ENCODE measurements around the gene PRKAR2B. TPM values are rescaled to one million over a fixed set of nuclear protein-coding genes. Genes with fewer than 3 reads are reported as not detected.

Gene PRKAR2B
- total and polyA plus RNA-seq, 2 of the 4 experiments (the other 2 are of a cell fraction), result 3.0 to 3.1 TPM

DNA sequence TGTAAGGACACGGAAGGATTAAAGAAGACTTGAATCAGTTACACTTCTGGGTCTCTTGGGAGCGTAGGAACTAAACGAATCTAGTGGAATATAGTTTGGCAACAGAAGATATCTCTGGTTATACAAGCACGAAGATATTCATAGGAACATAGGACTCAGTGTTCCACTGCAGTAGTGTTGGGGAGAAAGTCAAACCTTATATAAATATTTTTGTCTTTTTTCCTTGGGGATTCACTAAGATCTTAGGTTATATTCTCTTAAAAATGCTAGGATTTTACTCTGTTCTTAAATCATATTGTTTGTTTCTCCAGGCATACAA, 21.4 kb downstream of the PRKAR2B start:
- no peak overlapping the region for H3K4me2 ChIP-seq (ENCODE audit: low read depth, low read length)
- no peak overlapping the region for H3K4me3 ChIP-seq (ENCODE audit: insufficient read depth, low read depth, low read length)
- no peak overlapping the region for H2BK120ac ChIP-seq (ENCODE audit: low read depth, low read length)
- POLR2A ChIA-PET (ENCODE audit: unreplicated experiment), result no interaction called here
- H4K8ac ChIP-seq (ENCODE audit: low read depth in 2 of 2, low read length in 2 of 2), result no peak overlapping the region
- no peak overlapping the region for H3K14ac ChIP-seq (replicated peaks; ENCODE audit: low read depth, low read length)
- no peak overlapping the region for H2AK9ac ChIP-seq (replicated peaks; ENCODE audit: low read depth, low read length, poor library complexity)
- intact Hi-C loops (cut with micrococcal nuclease) (no loop called here), in situ Hi-C loops (cut with MboI; ENCODE audit: low sequenced_read_pairs) (no loop called here), dilution Hi-C loops (cut with HindIII; ENCODE audit: low sequenced_read_pairs, unreplicated experiment) (no loop called here)
- no peak overlapping the region for H2AFZ ChIP-seq (replicated peaks; ENCODE audit: low read length, poor library complexity)
- no peak for ATAC-seq (ENCODE audit: low read depth)
- H3K36me3 ChIP-seq (ENCODE audit: control insufficient read depth, insufficient read depth, low read length), result no peaks in the 10 kb centered on the region
- DNase-seq, result no peak
- H3K27me3 ChIP-seq (ENCODE audit: control insufficient read depth, insufficient read depth, low read length), result no peaks in the 10 kb centered on the region
- H3K9ac ChIP-seq (ENCODE audit: low read depth, low read length), result no peak overlapping the region
- WGBS, 2 experiments (ENCODE audit: extremely low coverage in 2 of 2, insufficient read length in 1 of 2), result 83% methylated on average over 1 of the region's 4 CpGs; no CpG with 5 or more reads in 1 of the 2 experiments
- H3K27ac ChIP-seq (ENCODE audit: insufficient read depth, low read length), result no peak overlapping the region
- H2BK5ac ChIP-seq (ENCODE audit: low read depth, low read length, poor library complexity, severe bottlenecking), result no peak overlapping the region
- TF ChIP-seq, protein P1, sequence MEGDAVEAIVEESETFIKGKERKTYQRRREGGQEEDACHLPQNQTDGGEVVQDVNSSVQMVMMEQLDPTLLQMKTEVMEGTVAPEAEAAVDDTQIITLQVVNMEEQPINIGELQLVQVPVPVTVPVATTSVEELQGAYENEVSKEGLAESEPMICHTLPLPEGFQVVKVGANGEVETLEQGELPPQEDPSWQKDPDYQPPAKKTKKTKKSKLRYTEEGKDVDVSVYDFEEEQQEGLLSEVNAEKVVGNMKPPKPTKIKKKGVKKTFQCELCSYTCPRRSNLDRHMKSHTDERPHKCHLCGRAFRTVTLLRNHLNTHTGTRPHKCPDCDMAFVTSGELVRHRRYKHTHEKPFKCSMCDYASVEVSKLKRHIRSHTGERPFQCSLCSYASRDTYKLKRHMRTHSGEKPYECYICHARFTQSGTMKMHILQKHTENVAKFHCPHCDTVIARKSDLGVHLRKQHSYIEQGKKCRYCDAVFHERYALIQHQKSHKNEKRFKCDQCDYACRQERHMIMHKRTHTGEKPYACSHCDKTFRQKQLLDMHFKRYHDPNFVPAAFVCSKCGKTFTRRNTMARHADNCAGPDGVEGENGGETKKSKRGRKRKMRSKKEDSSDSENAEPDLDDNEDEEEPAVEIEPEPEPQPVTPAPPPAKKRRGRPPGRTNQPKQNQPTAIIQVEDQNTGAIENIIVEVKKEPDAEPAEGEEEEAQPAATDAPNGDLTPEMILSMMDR (conservative IDR thresholded peaks at IDR 0.05; ENCODE audit: low read depth, low read length), result no peak
- TF ChIP-seq RFX5 (IDR thresholded peaks at IDR 0.05; ENCODE audit: low read depth, low read length) (no peak), FOS (IDR thresholded peaks at IDR 0.05; ENCODE audit: low read depth, low read length) (no peak), MAZ (IDR thresholded peaks at IDR 0.05; ENCODE audit: borderline replicate concordance, low read depth, low read length) (no peak), MXI1 (IDR thresholded peaks at IDR 0.05; ENCODE audit: borderline replicate concordance, low read depth, low read length) (no peak), NFE2L2 (IDR thresholded peaks at IDR 0.05; ENCODE audit: low read depth, low read length) (no peak), BHLHE40 (IDR thresholded peaks at IDR 0.05; ENCODE audit: low read depth, low read length) (no peak), MAFK (IDR thresholded peaks at IDR 0.05; ENCODE audit: low read depth, low read length) (no peak), CHD1 (IDR thresholded peaks at IDR 0.05; ENCODE audit: low read depth, low read length) (no peak), RCOR1 (IDR thresholded peaks at IDR 0.05; ENCODE audit: insufficient replicate concordance, low read length) (no peak), POLR2A (IDR thresholded peaks at IDR 0.05; ENCODE audit: low read depth, low read length) (no peak), CEBPB (IDR thresholded peaks at IDR 0.05; ENCODE audit: low read depth, low read length) (no peak), SMC3 (IDR thresholded peaks at IDR 0.05; ENCODE audit: low read depth, low read length) (no peak), RAD21 (IDR thresholded peaks at IDR 0.05; ENCODE audit: low read length) (no peak)
- TF ChIP-seq, protein P2, sequence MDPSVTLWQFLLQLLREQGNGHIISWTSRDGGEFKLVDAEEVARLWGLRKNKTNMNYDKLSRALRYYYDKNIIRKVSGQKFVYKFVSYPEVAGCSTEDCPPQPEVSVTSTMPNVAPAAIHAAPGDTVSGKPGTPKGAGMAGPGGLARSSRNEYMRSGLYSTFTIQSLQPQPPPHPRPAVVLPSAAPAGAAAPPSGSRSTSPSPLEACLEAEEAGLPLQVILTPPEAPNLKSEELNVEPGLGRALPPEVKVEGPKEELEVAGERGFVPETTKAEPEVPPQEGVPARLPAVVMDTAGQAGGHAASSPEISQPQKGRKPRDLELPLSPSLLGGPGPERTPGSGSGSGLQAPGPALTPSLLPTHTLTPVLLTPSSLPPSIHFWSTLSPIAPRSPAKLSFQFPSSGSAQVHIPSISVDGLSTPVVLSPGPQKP (IDR thresholded peaks at IDR 0.05; ENCODE audit: borderline replicate concordance, low read depth, low read length), result no peak
- TF ChIP-seq, protein P3, sequence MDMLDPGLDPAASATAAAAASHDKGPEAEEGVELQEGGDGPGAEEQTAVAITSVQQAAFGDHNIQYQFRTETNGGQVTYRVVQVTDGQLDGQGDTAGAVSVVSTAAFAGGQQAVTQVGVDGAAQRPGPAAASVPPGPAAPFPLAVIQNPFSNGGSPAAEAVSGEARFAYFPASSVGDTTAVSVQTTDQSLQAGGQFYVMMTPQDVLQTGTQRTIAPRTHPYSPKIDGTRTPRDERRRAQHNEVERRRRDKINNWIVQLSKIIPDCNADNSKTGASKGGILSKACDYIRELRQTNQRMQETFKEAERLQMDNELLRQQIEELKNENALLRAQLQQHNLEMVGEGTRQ (IDR thresholded peaks at IDR 0.05; ENCODE audit: low read depth, low read length), result no peak
- no TSS peak for BruUV-seq (replicated peaks)
- H3K9me1 ChIP-seq (ENCODE audit: insufficient read depth, low read length), result peaks cover 2% of the 10 kb centered on the region; the same call in 1 of the 2 replicates
- no peak overlapping the region for H3K23ac ChIP-seq (ENCODE audit: low read depth, low read length)
- no peak overlapping the region for H2BK20ac ChIP-seq (ENCODE audit: low read depth, low read length)
- H4K5ac ChIP-seq (ENCODE audit: low read depth, low read length), result no peak overlapping the region
- H3K56ac ChIP-seq (ENCODE audit: extremely low read depth, insufficient read depth, low read length), result no peak overlapping the region
- no peaks in the 10 kb centered on the region for H4K20me1 ChIP-seq (ENCODE audit: insufficient read depth, low read length)
- H3K4me1 ChIP-seq (ENCODE audit: control insufficient read depth, insufficient read depth, low read length), result peaks cover 3% of the 10 kb centered on the region
- H2AK5ac ChIP-seq (ENCODE audit: low read depth, low read length), result no peak overlapping the region
- H4K91ac ChIP-seq (ENCODE audit: insufficient read depth, low read depth, low read length), result no peak overlapping the region
- H3K18ac ChIP-seq (ENCODE audit: low read depth, low read length), result no peak overlapping the region
- CTCF ChIA-PET, result no interaction called here
- no peaks in the 10 kb centered on the region for H3K9me3 ChIP-seq (ENCODE audit: control insufficient read depth, insufficient read depth, low read length)
- no peak overlapping the region for H3K4ac ChIP-seq (ENCODE audit: low read depth, low read length)
- no peaks in the 10 kb centered on the region for H3K79me1 ChIP-seq (ENCODE audit: low read depth in 1 of 2, low read length in 2 of 2)
- no peak overlapping the region for H2BK15ac ChIP-seq (ENCODE audit: low read depth, low read length)

Measured in IMR-90 (cell line).